SKM-1 (cell line): Measurements from ENCODE around the gene IZUMO1R.
"Not testable (repeated sequence)": the region's sequence is repeated elsewhere in the genome, so short reads cannot be mapped to it uniquely, and the experiment has no call there.

Experiments
- DNase-seq: peaks from one replicate; lab custom pipeline; 2025; ENCODE audit not compliant: unreplicated experiment; lab: John Stamatoyannopoulos, UW

Gene IZUMO1R

DNA sequence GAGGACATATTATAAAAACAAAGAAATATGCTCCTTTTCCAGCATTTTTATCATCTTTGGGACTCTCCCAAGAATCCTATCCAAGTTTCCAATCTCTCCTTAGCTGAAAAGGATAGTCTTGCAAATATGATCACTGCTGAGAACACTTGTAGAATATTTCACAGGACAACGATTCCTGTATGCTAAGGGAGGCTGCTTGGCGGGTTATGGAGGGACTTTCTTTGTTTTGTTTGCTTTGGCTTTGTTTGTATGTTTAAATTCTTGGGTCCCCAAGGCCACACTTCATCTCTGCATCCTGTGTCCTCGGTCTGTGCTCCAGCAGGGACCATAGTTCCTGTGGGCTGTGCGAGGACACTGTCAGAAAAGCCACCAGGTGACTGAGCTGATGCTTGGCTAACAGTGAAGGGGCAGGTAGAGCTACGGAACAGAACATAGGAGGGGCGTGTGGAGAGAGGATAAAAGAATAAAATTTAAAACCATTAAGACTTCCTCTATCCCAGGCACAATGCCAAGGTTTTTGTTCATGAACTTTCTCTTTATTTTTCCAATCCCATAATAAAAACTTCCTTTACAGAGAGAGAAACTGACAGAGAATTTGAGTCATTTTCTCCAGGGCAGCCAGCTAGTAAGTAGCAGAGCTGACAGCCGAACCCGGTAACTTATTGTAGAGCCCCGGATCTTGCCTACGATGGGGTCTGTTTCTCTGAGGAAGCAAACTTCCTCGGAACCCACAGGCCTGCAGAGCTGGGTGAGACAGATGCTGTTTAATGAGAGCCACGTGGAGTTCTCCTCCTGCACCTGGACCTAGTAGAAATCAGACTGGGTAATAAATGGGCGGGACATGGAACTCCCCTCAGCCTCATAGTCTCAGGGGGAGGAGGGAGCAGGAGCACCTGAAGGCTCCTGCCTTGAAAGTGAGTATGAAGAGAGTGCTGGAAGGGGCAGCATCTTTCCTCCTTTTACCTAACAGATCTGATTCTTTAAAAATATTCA lies at the start of gene IZUMO1R:
Gene IZUMO1R, plus strand, starts transcription at position 615 of the 993 bp plus-strand sequence. CDS start 1,057 bp downstream, outside the sequence.
- no peak for DNase-seq

DNA sequence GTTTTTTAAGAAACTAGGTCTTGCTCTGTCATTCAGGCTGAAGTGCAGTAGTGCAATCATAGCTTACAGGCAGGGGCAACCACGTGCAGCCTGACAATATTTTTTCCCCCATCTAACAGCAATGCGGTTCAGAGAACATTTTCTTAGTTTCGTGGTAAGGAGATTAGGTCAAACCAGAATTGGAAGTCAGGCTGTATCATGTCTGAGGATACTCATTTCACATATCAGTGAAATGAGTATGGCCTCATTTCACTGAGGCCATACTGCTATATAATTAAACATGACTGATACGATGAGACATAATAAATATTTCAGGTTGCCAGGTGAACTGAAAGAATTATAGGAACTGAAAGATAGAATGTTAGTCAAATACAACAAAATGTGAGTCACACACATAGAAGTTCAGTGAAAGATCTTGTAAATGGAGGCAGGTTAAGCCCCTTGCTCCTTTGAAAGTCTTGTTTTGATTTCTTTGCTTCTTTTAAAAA lies 32.5 kb upstream of the IZUMO1R start:
- no peak for DNase-seq

DNA sequence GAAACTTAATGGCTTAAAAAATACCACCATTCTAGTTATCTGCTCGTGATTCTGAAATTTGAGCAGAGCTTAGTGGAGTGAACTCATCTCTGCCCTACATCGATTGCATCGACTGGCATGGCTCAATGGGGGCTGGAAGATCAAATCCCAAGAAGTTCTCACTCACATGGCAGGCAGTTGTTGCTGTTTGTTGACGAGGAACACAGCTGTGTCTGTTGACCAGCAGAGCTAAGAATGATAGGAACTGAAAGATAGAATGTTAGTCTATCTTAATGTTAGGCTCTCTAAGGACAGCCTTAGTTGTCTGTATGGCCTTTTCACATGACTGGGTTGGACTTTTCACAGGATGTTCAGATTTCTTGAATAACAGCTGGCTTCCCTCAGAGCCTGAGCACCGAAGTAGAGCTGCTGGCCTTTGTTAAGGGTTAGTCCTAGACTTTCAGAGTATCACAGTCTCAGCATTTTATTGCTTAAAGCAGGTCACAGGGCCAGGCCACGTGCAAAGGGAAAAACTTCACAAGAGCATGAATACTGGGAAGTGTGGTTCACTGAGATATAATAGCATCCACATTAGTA lies 31.6 kb upstream of the IZUMO1R start:
- DNase-seq = no peak

DNA sequence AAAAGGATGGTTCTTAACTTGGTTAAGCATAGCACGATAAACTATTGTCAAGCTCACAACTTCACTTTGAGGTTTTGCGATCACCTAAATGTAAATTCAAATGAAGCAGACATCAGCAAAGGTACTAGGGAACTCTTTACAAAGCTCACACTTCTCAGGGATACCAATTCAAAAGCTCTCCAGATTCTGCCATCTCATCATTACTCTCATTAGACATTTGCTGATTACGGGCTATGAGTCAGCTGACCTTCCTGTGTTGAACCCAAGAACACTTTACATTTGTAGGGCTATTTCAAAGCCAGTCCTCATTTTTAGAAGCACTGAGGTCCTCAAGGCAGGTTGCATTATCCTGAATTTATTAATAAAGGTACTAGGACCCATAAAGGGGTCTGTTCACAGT lies 28.4 kb upstream of the IZUMO1R start:
- DNase-seq = no peak

GRCh38 chr11:94276943-94277342 lies 27.4 kb upstream of the IZUMO1R start:
- no peak for DNase-seq

- not testable (repeated sequence) for DNase-seq
Observed at GRCh38 chr11:94278207-94278606, 26.2 kb upstream of the IZUMO1R start.

- no peak for DNase-seq
Observed at GRCh38 chr11:94279996-94280395, 24.4 kb upstream of the IZUMO1R start.

DNA sequence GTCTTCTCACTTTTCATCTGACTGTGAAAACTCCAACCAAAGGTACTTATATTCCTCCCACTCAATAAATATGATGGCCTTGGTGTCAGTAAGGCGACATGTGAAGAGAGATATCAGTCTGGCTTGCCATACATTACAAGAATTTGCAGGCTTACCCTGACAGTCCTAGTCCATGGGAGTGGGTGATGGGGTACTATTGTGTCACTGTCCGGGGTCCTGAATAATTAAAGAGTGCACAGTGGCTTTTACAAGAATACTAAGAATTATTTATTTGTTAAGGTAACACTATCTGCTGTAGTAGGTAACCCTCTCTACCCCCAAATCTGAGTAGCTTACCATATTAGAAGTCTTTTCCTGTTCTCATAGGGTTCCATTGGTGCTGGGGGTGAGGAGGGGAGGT lies 23.1 kb upstream of the IZUMO1R start:
- DNase-seq = no peak

DNA sequence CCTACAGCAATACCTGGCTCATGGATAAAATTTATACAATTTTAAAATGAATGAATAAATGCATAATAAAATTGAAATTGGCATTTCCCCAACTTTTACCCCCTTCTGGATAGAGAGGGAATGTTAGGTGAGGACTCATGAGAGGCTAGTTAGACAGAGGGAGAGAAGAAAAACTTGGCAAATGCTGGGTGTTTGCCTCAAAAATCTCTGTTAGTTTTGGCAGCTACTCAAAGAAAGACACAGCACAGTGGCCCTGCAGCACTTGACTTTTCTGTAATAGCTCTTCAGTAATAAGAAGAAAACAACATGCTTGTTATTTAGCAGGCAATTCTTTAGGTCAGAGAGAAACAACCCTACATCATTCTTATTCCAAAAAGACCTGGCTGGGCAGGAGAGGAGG lies 20.7 kb upstream of the IZUMO1R start:
- no peak for DNase-seq

DNA sequence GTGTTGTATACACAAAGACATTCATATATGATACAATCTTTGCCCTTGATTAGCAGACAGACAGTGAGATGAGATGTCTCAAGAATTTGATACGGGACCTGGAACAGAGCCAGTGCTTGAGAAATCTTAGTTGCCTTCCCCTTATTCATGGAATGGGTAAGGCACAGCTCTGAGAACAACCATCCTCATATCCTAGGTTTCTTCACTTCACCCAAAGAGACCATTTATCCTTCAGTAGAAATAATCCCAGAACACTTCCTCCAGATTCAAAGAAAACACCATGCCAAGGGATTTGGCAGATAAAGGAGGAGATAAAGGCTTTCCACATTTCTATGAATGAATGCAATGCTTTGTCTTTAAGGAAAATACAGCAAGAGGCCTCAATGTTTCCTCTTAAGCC lies 8.8 kb upstream of the IZUMO1R start:
- DNase-seq = no peak

GRCh38 chr11:94297985-94298576 lies 6.3 kb upstream of the IZUMO1R start:
- DNase-seq = no peak

DNA sequence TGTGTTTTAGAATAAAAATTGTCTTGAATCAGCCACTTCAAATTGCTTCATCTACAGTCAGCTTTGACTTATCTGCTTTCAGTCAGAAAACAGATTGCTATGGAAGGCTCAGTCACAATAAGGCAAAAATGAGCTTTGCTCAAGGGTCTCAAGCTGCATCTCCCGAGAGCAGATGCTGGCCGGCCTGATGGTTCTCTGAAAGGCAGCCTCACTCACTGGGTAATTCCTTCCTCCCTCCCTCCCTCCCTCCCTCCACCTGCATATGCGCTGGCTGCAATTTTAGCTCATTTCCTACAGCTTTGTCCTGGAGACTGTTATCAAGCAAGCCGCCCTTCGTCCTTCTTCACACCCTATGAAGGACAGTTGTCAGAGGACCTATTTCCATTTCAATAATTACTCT lies 1.6 kb upstream of the IZUMO1R start:
- no peak for DNase-seq

- DNase-seq = no peak
Observed at GRCh38 chr11:94305146-94305545, 766 bp downstream of the IZUMO1R start.

- DNase-seq = no peak
Observed at GRCh38 chr11:94307101-94307791, 2.9 kb downstream of the IZUMO1R start.

DNA sequence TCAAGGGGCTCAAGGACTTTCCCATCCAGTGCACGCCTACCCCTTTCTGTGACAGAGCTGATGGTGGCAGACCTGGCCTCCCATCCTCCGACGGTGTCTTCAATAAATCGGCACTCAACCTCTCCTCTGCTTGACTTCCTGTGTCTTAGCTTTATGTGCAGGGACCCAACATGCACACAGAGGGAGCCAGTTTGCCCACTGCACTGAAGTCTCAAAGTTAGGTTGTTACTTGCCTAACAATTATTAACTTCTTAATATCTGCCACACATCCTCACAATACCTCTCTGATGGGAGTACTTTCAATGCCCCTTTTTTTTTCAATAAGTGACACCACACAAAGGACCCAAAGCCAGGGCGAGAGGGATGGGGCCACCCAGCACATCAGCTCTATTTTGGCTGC lies 3.6 kb downstream of the IZUMO1R start:
- DNase-seq = no peak

GRCh38 chr11:94309757-94310156 lies 5.4 kb downstream of the IZUMO1R start:
- DNase-seq = no peak

DNA sequence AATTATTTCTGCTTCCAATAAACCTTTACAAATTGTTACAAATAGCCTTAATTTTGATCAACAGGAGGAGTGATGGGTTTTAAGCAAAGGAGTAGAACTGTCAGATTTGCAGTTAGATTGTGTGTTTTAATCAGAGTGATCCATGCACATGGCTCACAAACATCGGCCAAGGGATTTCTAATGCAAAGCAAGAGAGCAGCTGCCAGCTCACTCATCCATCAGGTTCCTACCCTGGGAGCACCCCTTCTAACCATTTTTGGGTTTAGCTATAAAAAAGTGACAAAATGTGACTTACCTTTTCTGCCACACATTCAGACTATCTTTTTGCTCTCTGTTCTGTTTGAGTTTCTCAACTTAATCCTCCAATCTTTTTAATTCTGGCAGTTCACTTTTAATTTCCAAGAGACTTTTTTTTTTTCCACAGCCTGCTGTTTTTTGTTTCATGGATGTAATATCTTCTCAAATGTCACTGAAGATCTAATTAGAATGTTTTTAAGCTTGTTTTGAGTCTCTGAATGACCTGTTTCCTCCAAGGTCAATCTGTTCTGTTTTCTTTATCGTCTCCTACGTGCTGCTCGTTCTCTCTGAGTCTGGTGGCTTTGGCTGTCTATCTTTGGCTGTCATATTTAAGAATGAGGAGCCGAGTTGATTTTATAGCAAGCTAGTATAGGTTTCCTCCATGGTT lies 6.0 kb downstream of the IZUMO1R start:
- DNase-seq = no peak

- DNase-seq = no peak
Observed at GRCh38 chr11:94312339-94312738, 8.0 kb downstream of the IZUMO1R start.

DNA sequence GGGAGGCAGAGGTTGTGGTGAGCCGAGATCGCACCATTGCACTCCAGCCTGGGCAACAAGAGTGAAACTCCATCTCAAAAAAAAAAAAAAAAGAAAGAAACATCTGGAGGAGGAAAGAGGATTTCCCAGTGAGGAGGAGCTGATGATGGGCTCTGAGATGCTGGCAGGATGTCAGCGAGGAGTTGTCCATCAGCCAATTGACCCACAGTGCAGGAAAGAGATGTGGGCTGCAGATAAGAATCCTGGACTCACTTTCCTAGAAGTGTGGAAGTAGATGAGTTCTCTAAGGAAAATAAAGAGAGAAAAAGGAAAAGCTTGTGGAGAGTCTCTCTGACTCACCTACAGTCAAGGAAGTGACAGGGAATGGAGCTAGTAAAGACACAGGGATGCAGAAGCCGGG lies 9.7 kb downstream of the IZUMO1R start:
- DNase-seq = no peak

GRCh38 chr11:94315664-94316063 lies 11.3 kb downstream of the IZUMO1R start:
- DNase-seq = no peak

DNA sequence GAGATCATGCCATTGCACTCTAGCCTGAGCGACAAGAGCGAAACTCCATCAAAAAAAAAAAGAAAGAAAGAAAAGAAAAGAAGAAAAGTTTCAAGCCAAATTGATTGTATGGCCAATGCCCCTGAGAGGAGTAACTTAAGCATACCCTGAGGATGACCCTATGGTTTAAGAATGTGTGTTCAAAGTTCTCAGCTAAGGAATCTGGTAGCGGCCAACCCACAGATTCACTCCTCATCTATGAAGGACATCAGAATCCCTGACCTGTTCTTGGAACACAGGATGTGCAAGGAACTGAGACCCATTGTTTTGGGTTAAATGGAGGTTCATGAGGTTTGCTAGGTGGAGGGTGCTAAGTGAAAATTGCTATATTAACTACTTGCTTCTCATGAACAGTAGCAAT lies 18.1 kb downstream of the IZUMO1R start:
- no peak for DNase-seq
